Endothelial cell of umbilical vein (primary cell): Measurements from ENCODE around the gene PDLIM3. TPM values are rescaled to one million over a fixed set of nuclear protein-coding genes. Genes with fewer than 3 reads are reported as not detected.
"Not testable (repeated sequence)": the region's sequence is repeated elsewhere in the genome, so short reads cannot be mapped to it uniquely, and the experiment has no call there.

Experiments used
- BruUV-seq: library from RNA; stranded (reverse); fragments of 400-500 nt; replicated peaks from 2 replicates; lab custom pipeline; 2021; lab: Mats Ljungman, UMichigan
- CTCF ChIA-PET: fragments of 300-600, 350-600 bp; sonication (Branson Sonifier 250); formaldehyde crosslinking; loops from one replicate; lab custom pipeline; 2021; ENCODE audit warnings: antibody characterized with exemption, inconsistent platforms; lab: Charles Lee
- POLR2A ChIA-PET: fragments of 300-600, 350-600 bp; sonication (Branson Sonifier 250); formaldehyde crosslinking; loops from one replicate; lab custom pipeline; 2021; ENCODE audit warnings: antibody characterized with exemption, inconsistent platforms; lab: Charles Lee
- DNase-seq: peaks from one replicate; pipeline ENCODE4 v3.0.0-alpha.2; 2011; ENCODE audit warnings: low read depth, low spot score
- FAIRE-seq: peaks from 2 replicates; lab custom pipeline; 2011; peaks lifted over from hg19 to GRCh38; lab: Jason Lieb, UNC
- H2AFZ ChIP-seq: 2 replicates; pipeline ENCODE4 v1.6.0; 2012; ENCODE audit warnings: low read depth, low read length, control low read depth, inconsistent platforms
- H3K27ac ChIP-seq: 2 replicates; pipeline ENCODE4 v1.5.1; 2011; ENCODE audit warnings: low read depth, mild to moderate bottlenecking, control low read depth, low read length, moderate library complexity; ENCODE audit not compliant: insufficient read depth
- H3K27me3 ChIP-seq, 2 experiments: 2 replicates each; pipeline versions ENCODE4 v1.6.0 to v1.6.1; 2011; ENCODE audit warnings: low read length in 2 of 2, mixed read lengths in 1 of 2; ENCODE audit not compliant: control insufficient read depth in 2 of 2, insufficient read depth in 2 of 2
- H3K36me3 ChIP-seq, 2 experiments: 2 replicates in 1 of 2; 3 replicates in 1 of 2; pipeline ENCODE4 v1.5.1; 2011; ENCODE audit warnings: low read length in 2 of 2, mild to moderate bottlenecking in 1 of 2, moderate library complexity in 1 of 2; ENCODE audit not compliant: control insufficient read depth in 2 of 2, insufficient read depth in 2 of 2; ENCODE audit errors: extremely low read depth in 1 of 2
- H3K4me1 ChIP-seq: 3 replicates; pipeline ENCODE4 v1.5.1; 2011; ENCODE audit warnings: mild to moderate bottlenecking, low read length; ENCODE audit not compliant: control insufficient read depth, insufficient read depth; ENCODE audit errors: extremely low read depth
- H3K4me2 ChIP-seq: 2 replicates; pipeline ENCODE4 v1.6.1; 2011; ENCODE audit warnings: low read length, control low read depth, mixed read lengths; ENCODE audit not compliant: insufficient read depth
- H3K4me3 ChIP-seq, 3 experiments: fragments of 200-600 bp in 1 of 3; sonication (generic), shearing (Covaris generic) in 1 of 3; replicated peaks in 1 of 3; 2 replicates each; pipeline ENCODE4 v1.5.1; 2011 to 2016; ENCODE audit warnings: control low read depth in 3 of 3, low read length in 3 of 3, mild to moderate bottlenecking in 2 of 3, inconsistent platforms in 1 of 3, low read depth in 1 of 3, moderate library complexity in 1 of 3; ENCODE audit not compliant: insufficient read depth in 1 of 3
- H3K79me2 ChIP-seq: 2 replicates; pipeline ENCODE4 v1.6.0; 2012; ENCODE audit warnings: low read length, inconsistent platforms; ENCODE audit not compliant: control insufficient read depth, insufficient read depth
- H3K9ac ChIP-seq: replicated peaks from 2 replicates; pipeline ENCODE3; 2011; ENCODE audit warnings: low read length, control low read depth; ENCODE audit not compliant: insufficient read depth; ENCODE audit errors: extremely low read depth
- H3K9me1 ChIP-seq: replicated peaks from 3 replicates; pipeline ENCODE4 v1.6.0; 2011; ENCODE audit warnings: mild to moderate bottlenecking, low read length; ENCODE audit not compliant: control insufficient read depth, insufficient read depth; ENCODE audit errors: extremely low read depth
- H3K9me3 ChIP-seq: replicated peaks from 2 replicates; pipeline ENCODE4 v1.5.1; 2012; ENCODE audit warnings: low read length, inconsistent platforms; ENCODE audit not compliant: control insufficient read depth, insufficient read depth
- H4K20me1 ChIP-seq: replicated peaks from 2 replicates; pipeline ENCODE3; 2011; ENCODE audit warnings: mild to moderate bottlenecking, low read length; ENCODE audit not compliant: control insufficient read depth, insufficient read depth; ENCODE audit errors: extremely low read depth
- CTCF ChIP-seq, 2 donors: IDR thresholded peaks; 1 replicate in 1 of 2; 2 replicates in 1 of 2; pipeline ENCODE4 v1.5.1; 2011; ENCODE audit warnings: low read length in 2 of 2, mild to moderate bottlenecking in 2 of 2, moderate library complexity in 2 of 2, control low read depth in 1 of 2, inconsistent platforms in 1 of 2, low read depth in 1 of 2; ENCODE audit not compliant: insufficient read depth in 1 of 2; ENCODE audit errors: extremely low read depth in 1 of 2
- FOS ChIP-seq: IDR thresholded peaks from 2 replicates; pipeline ENCODE4 v1.6.1; 2011; ENCODE audit warnings: mild to moderate bottlenecking, low read length, moderate library complexity, borderline replicate concordance; ENCODE audit not compliant: insufficient read depth
- dilution Hi-C: fragments of 300-500 bp; cut with MboI; formaldehyde crosslinking; loops from one replicate; pipeline ENCODE4 v1.15.0; 2019; ENCODE audit warnings: low sequenced_read_pairs; ENCODE audit not compliant: extremely low pct_ligation_motif_present
- intact Hi-C: fragments of 100-400 bp; cut with micrococcal nuclease; formaldehyde crosslinking; loops from one replicate; pipeline ENCODE4 v1.10.0; 2022
- polyA plus RNA-seq, 4 experiments: library from polyadenylated mRNA; depleted of rRNA in 3 of 4; stranded (reverse) in 3 of 4; unstranded in 1 of 4; fragments of >200 nt; gene quantifications; 2 replicates each; pipeline versions ENCODE4 v1.2.1 to v1.2.3, GENCODE V29; 2011 to 2012; ENCODE audit warnings: missing spikeins in 1 of 4
- total RNA-seq: library from RNA; stranded (reverse); gene quantifications from 2 replicates; pipeline ENCODE4 v1.2.3, GENCODE V29; 2021

PDLIM3 gene
- total and polyA plus RNA-seq, 2 donors (not counting 3 experiments of a cell fraction or from before 2014, with no cell fraction given), result 9.7 to 17.6 TPM

- no peak overlapping the region for H3K4me3 ChIP-seq
- H3K27me3 ChIP-seq, result no peaks in the 10 kb centered on the region
- DNase-seq (peak; percentile 82), FAIRE-seq (peak; percentile 76)
- no peaks in the 10 kb centered on the region for H3K9me1 ChIP-seq
- H3K9ac ChIP-seq, result no peak overlapping the region
- CTCF ChIA-PET, result interaction anchor here (0.8 to 3.0 kb wide), 9 partner anchors 11 to 578 kb away, joined by 3 to 17 read pairs (median 4); partner anchors contain the start of gene CCDC110
- peak overlapping the region; percentile 68 for H3K27ac ChIP-seq
- no peaks in the 10 kb centered on the region for H3K36me3 ChIP-seq
- H3K9me3 ChIP-seq, result no peaks in the 10 kb centered on the region
- intact Hi-C loops, result loop anchor here (2.0 kb wide), 1 partner anchor 37 kb away; no protein-coding TSS in a partner anchor
- dilution Hi-C loops, result no loop called here
- peak overlapping the region; percentile 88 for H2AFZ ChIP-seq
- no peaks in the 10 kb centered on the region for H4K20me1 ChIP-seq
- peak; percentile 14 for TF ChIP-seq FOS
- no peak for TF ChIP-seq CTCF (IDR thresholded peaks at IDR 0.05; ENCODE audit: extremely low read depth in 1 of 2, insufficient read depth in 1 of 2, low read depth in 1 of 2, low read length in 2 of 2)
- H3K79me2 ChIP-seq, result no peaks in the 10 kb centered on the region
- POLR2A ChIA-PET, result interaction anchor here (0.6 kb wide), 1 partner anchor 47 kb away, joined by 6 read pairs; no protein-coding TSS in a partner anchor
- BruUV-seq, result no TSS peak
- peaks cover 10% of the 10 kb centered on the region for H3K4me1 ChIP-seq
- no peak overlapping the region for H3K4me2 ChIP-seq
Observed at GRCh38 chr4:185559915-185560281, 24.6 kb upstream of the PDLIM3 start.

- BruUV-seq, result TSS peak; percentile 59
- H3K9ac ChIP-seq, DNase-seq, dilution Hi-C loops, H3K79me2 ChIP-seq, H3K4me2 ChIP-seq, H3K9me1 ChIP-seq, H3K4me3 ChIP-seq, H3K36me3 ChIP-seq, H3K9me3 ChIP-seq, H4K20me1 ChIP-seq, POLR2A ChIA-PET, H3K27me3 ChIP-seq, intact Hi-C loops, H3K4me1 ChIP-seq: not testable (repeated sequence)
- Histone ChIP-seq H2AFZ (peak overlapping the region; percentile 88), H3K27ac (peak overlapping the region; percentile 68)
- peak; percentile 42 for FAIRE-seq
- CTCF ChIA-PET, result interaction anchor here (0.8 to 3.0 kb wide), 9 partner anchors 10 to 578 kb away, joined by 3 to 17 read pairs (median 4); partner anchors contain the start of gene CCDC110
Observed at GRCh38 chr4:185559251-185559914, 24.1 kb upstream of the PDLIM3 start.
